SW480 (cell line): ENCODE results near the gene NHERF2.

Experiments
- DNase-seq: peaks from one replicate; pipeline ENCODE4 v3.0.0-alpha.2; 2016; ENCODE audit warnings: low spot score

NHERF2 gene

GRCh38 chr16:2083409-2083808 lies 56.7 kb downstream of the NHERF2 start:
- no peak for DNase-seq

- no peak for DNase-seq
These were observed 57.4 kb downstream of the NHERF2 start for GRCh38 chr16:2083876-2084780.

GRCh38 chr16:2084895-2085625 lies 58.4 kb downstream of the NHERF2 start:
- DNase-seq: no peak

- DNase-seq: no peak
These were observed 59.0 kb downstream of the NHERF2 start for GRCh38 chr16:2085669-2086068.

GRCh38 chr16:2086106-2086742 lies 59.5 kb downstream of the NHERF2 start:
- DNase-seq: no peak

GRCh38 chr16:2086812-2087747 lies 60.4 kb downstream of the NHERF2 start:
- DNase-seq: no peak

- no peak for DNase-seq
These were observed 61.3 kb downstream of the NHERF2 start for GRCh38 chr16:2087748-2088631.
